NCI-H748 (cell line): Measurements from ENCODE around the gene FRMD4B.
A peak's percentile ranks its signal among the peaks of the same experiment; 100 is the strongest.

Experiments
- DNase-seq: peaks from one replicate; lab custom pipeline; 2025; ENCODE audit not compliant: unreplicated experiment; lab: John Stamatoyannopoulos, UW

FRMD4B gene

DNA sequence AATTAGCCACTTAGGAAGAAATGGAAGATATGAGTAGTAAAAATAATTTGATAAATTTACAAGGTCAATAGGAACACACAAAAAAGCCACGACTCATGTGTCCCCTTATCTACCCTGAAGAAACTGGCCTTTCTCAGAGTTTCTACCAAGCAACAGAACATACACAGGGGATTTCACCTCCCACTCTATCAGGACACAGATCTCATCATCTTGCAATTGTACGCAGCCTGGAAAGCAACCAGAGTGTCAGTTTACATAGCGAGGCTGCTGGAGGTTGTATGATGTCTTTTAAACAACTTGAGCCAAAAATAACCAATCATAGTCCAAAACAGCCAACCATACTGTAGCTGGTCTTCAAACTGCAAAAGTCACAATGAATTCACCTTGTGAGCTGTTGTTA lies 243.8 kb downstream of the FRMD4B start:
- no peak for DNase-seq

DNA sequence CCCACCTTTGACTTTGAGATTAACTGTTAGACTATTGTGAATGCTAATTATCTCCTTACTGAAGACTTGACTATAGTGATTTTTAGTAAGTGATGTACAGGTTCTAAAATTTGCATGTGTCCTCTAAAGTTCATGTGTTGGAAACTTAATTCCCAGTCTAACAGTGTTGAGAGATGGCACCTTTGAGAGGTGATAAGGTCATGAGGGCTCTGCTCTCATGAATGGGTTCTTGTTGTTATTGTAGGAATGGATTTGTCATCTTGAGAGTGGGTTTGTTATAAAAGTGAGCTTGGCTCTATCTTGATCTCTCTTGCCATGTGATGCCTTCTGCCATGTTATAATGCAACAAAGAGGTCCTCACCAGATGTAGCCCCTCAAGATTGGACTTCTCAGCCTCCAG lies 244.6 kb downstream of the FRMD4B start:
- DNase-seq = no peak

DNA sequence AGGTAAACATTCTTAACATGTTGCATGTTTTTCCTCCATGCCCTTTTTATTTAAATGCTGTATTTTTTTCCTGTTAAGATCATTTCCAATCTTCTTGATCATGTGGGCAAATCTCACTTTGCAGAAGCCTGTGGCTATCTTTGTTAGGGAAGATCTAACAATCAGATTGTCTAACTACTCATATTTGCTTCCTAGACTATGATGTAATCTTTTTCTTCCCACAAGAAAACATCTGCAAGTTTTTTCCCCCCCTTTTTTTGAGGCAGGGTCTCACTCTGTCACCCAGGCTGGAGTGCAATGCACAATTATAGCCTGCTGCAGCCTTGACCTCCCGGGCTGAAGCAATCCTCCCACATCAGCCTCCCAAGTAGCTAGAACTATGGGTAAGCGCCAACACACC lies 248.5 kb downstream of the FRMD4B start:
- no peak for DNase-seq

DNA sequence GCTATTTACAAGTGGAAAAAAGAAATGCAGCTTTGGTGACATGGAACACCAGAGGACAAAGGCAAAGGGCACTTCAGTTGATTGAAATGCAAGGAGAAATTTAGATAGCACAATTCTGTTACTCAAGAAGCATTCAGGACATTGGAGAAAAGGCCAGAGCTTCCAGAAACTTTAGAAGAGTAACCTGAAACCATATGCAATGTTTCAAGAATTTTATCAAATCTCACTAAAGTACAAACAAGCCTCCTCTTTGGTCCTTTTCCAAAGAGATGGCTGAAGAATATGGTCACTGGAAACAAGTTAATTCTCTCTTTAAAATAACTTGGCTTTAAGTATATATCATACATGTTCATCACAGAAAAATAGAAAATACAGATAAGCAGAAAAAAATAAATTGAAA lies 248.9 kb downstream of the FRMD4B start:
- DNase-seq = no peak

DNA sequence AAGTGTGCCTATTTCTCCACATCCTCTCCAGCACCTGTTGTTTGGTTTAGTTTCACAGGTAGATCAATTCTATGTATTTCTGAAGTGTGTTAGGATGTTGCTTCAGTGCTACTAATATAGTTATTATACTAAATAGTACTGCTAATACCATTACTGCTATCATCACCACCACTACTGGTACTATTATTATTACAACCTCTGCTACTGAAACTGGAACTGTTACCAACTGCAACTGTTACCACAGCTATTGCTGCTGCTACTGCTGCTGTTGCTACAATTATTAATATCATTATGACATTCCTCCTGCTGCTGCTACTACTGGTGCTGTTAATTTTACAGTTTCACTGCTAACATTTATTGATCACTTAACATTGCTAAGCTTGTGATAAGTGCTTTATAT lies 255.2 kb downstream of the FRMD4B start:
- no peak for DNase-seq

DNA sequence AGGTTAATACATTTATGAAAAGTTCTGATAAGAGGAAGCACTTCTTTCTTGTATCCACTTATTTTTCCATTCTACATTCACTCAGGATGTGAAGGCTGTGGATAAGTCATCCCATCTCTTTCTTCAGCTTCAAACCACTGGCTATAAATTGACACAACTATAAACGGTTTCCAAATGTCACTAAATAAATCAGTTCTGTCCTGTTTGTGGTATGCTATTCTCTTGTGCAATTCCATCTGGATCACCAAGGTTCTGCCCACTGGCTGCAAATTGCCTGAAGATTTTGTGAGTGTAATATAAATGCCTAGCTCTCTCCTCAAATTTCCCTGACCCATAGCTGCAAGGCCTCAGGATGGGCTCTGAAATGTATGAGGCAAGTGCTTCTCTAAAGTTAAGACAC lies 256.4 kb downstream of the FRMD4B start:
- no peak for DNase-seq

DNA sequence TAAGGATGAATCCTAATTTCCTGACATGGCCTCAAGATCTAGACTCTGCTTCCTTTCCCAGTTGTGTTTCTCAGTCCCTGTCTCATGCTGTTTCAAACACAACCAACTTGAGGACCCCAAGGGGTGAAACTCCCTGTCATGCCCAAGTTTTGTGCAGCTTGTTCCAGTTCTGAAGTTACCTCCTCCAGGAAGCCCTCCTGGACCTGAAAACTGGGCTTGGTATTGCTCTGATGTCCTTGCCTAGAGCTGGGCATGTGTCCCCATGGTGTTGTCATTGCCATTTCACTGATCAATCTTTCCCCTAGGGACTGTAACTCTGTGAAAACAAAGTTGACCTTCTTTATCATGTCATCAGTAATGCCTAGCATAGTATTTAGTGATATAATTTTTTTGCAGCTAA lies 257.4 kb downstream of the FRMD4B start:
- DNase-seq = no peak

DNA sequence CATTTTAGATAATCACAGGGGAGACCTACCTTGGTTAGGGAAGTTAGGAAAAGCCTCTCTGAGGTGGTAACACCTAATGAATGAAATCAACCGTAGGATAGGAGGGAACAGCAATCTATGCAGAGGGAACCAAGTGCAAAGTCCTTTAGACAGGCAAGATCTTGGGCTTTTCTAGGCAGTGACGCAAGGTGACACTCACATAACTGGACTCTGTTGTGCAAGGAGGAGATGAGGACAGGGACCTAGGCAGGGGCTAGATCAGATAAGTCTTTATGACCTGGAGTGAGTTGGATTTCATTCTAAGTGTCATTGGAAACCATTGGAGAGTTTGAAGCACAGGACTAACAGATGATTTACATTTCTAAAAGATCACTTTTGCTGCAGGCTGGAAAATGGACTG lies 258.9 kb downstream of the FRMD4B start:
- no peak for DNase-seq

DNA sequence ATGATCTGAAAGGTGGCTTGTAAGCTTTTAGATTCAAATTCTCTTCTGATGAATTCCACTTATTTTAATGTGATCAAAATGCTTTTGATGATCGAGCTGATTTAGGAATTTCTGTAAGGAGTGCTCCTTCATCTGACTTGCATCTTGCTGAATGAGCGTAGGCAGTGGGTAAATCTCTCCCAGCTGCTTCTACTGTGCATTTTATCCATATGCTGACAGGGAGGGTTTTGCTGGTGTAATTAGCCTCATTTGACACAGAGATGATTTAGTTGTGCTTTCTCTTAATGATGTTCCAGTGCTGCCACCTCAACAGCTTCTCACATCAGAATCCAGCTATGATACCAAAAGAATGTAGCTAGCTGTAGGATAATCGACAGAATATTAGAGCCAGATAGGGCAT lies 259.7 kb downstream of the FRMD4B start:
- no peak for DNase-seq

DNA sequence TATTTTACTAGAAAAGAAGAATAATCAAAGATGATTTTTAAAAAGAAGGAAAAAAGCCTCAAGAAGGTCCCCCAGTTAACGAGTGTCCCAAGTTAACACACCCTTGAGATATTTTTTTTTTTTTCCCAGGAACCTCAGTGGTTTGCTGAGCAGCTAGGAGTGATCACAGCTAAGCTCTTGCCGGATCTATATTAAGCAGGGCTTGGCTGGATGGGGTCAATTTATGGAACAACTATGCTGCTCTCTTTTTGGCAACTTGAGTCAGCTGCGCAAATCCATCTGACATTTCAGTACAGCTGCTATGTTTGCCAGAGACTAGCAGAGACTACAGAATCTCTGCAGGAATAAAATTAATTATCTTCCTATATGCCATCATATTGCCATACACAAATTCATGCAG lies 263.5 kb downstream of the FRMD4B start, which contains the start of gene LMOD3:
TSS of gene LMOD3 (minus strand) at position 193 of the 400 bp plus-strand sequence. CDS start 209 bp downstream, outside the sequence.
- no peak for DNase-seq

DNA sequence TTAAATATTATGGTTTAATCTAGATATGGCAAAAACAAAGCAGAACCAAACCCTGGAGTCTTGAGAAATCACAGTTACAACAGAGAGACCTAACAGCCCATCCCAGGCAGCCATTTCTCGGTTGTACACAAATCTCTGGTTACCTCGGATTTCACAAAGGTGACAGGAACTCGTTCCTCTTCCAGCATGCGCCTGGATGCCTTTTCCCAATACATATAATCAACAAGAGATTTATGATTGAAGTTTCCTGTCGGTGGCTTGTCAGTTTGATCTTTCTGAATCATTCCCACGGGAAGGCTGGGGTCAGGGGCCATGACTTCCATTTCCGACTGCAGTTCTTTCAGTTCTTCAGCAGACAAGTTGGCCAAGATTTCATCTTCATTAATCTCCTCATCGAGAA lies 263.9 kb downstream of the FRMD4B start:
- no peak for DNase-seq

DNA sequence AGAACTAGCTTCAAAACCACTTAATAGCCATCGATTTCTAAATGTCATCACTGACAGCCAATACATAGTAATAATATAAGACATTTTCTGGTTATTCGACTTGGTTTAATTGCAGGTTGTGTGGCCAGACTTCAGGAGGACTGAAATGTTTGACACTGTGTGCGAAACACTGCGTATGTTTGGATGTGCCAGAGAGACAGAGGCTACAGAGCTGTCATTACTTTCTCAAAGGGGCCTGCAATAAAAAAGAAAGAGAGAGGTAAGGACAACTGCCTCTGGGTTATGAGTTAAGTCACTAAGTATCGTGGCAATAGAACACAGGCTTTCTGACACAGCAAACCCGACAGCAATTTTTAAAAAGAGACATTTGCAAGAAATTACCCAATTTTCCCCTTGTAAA lies 264.4 kb downstream of the FRMD4B start:
- no peak for DNase-seq

DNA sequence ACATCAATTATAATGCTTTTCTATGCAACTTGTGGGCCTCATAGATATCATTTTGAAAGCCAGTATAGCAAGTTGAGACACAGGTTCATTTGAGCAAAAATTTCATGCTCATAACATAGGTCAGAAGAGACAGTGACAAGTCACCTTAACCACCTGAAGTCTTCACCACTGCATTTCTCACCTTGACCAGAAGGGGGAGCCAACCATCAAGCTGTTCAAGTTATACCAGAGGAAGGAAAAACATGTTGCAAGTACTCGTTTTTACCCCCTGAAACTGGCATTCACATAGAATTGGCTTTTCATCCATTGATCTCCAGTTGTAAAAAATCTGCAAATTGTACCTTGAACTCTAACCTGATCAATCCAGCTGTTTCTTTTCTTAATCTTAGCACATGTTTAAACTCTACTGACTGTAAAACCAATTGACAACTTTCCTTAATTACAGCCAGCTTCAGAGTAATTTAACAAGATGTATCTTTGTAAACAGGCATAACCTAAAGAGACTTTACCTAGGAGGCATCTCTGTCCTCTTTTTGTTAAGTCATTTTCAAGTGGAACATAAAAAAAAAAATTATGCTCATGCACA lies 264.9 kb downstream of the FRMD4B start:
- DNase-seq = peak; percentile 64
